ENCODE results near the gene NKPD1.

Gene NKPD1

GRCh38 chr19:45161738-45162607, 1.2 kb upstream of the NKPD1 start:
- no peak for DNase-seq (ENCODE audit: low read depth)
- H3K4me3 ChIP-seq (ENCODE audit: low read depth, low read length): no peak overlapping the region
- TF ChIP-seq, protein P1, sequence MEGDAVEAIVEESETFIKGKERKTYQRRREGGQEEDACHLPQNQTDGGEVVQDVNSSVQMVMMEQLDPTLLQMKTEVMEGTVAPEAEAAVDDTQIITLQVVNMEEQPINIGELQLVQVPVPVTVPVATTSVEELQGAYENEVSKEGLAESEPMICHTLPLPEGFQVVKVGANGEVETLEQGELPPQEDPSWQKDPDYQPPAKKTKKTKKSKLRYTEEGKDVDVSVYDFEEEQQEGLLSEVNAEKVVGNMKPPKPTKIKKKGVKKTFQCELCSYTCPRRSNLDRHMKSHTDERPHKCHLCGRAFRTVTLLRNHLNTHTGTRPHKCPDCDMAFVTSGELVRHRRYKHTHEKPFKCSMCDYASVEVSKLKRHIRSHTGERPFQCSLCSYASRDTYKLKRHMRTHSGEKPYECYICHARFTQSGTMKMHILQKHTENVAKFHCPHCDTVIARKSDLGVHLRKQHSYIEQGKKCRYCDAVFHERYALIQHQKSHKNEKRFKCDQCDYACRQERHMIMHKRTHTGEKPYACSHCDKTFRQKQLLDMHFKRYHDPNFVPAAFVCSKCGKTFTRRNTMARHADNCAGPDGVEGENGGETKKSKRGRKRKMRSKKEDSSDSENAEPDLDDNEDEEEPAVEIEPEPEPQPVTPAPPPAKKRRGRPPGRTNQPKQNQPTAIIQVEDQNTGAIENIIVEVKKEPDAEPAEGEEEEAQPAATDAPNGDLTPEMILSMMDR (IDR thresholded peaks at IDR 0.05; ENCODE audit: low read depth, low read length): peak; percentile 28
- no peak for TF ChIP-seq POLR2A (IDR thresholded peaks at IDR 0.05; ENCODE audit: extremely low read depth, insufficient read length)

GRCh38 chr19:45159971-45160324, 834 bp downstream of the NKPD1 start:
- no peak overlapping the region for H3K4me3 ChIP-seq (ENCODE audit: low read depth, low read length)

DNA sequence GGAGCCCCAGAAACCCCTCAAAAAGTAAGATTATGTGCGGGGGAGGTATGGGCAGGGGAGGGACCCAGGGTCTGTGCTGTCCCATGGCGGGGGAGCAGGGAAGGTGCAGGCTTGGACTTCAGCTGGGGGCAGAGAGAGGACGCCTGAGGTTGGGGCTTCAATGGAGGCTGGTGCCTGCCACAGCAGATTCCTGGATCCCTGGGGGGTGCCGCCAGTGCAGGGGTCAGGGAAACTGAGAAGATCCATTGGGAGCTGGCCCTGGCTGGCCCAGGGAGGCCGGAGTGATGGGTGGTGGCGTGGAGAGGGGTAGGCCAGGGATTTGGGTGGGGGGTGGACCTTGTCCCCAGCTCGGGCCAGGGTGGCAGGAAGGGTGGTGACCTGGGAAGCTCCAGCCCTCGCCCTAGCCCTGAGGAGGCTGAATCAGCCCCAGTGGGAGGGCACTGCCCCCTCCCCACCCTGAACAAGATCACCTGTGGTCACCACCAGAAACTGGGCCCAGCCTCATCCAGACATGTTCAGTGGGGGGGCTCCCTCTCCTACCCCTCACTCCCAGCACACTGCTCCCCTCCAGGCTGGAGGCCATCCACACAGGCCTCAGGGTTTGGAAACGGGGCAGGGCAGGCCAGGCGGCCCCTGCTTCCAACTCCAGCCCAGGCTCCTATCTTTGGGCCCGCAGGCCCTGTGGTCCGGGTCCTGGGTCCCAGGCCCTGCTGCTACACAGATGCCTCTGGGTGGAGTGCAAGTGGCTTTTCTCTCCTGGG, 1.4 kb downstream of the NKPD1 start:
- TF ChIP-seq, protein P1 (IDR thresholded peaks at IDR 0.05; ENCODE audit: low read depth, low read length): no peak
- TF ChIP-seq MYC (IDR thresholded peaks at IDR 0.05; ENCODE audit: low read depth, low read length) (no peak), POLR2A (IDR thresholded peaks at IDR 0.05; ENCODE audit: extremely low read depth, insufficient read length) (no peak)
- TF ChIP-seq, protein P2, sequence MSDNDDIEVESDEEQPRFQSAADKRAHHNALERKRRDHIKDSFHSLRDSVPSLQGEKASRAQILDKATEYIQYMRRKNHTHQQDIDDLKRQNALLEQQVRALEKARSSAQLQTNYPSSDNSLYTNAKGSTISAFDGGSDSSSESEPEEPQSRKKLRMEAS (IDR thresholded peaks at IDR 0.05; ENCODE audit: low read depth, low read length): no peak
- DNase-seq (ENCODE audit: low read depth): no peak
- H3K4me3 ChIP-seq (ENCODE audit: low read depth, low read length): no peak overlapping the region

More at GRCh38 chr19:45159971-45160324, 834 bp downstream of the NKPD1 start:
- TF ChIP-seq, protein P1 (IDR thresholded peaks at IDR 0.05; ENCODE audit: low read depth, low read length): no peak
- TF ChIP-seq, protein P2 (IDR thresholded peaks at IDR 0.05; ENCODE audit: low read depth, low read length): no peak
- TF ChIP-seq MYC (IDR thresholded peaks at IDR 0.05; ENCODE audit: low read depth, low read length) (no peak), POLR2A (IDR thresholded peaks at IDR 0.05; ENCODE audit: extremely low read depth, insufficient read length) (no peak)
- no peak for DNase-seq (ENCODE audit: low read depth)

- H3K4me3 ChIP-seq (ENCODE audit: low read depth, low read length): no peak overlapping the region
- DNase-seq (ENCODE audit: low read depth): no peak
- no peak for TF ChIP-seq POLR2A (IDR thresholded peaks at IDR 0.05; ENCODE audit: extremely low read depth, insufficient read length)
- no peak for TF ChIP-seq MYC (IDR thresholded peaks at IDR 0.05; ENCODE audit: low read depth, low read length)
- TF ChIP-seq, protein P1 (IDR thresholded peaks at IDR 0.05; ENCODE audit: low read depth, low read length): no peak
- TF ChIP-seq, protein P2 (IDR thresholded peaks at IDR 0.05; ENCODE audit: low read depth, low read length): no peak
These were observed 2.1 kb downstream of the NKPD1 start for GRCh38 chr19:45158503-45159209.

DNA sequence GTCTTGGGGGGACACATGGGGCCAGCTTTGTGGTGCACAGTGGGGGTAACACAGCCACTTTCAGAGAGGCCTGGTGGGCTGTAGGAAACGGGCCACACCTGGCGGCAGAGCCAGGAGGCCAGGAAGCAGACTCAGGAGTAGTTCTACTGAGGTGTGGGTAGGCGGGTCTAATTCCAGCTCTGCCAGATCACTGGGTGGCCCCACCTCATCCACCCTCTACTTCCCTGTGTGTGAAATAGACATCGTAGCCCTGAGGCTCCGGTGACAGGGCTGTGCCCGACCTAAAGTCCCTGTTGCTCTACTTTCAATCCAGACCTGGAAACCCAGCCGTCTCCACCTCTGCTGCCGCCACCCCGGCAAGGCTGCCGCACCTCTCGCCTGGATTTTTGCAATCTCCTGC, 4.0 kb downstream of the NKPD1 start:
- TF ChIP-seq, protein P1 (IDR thresholded peaks at IDR 0.05; ENCODE audit: low read depth, low read length): no peak
- TF ChIP-seq POLR2A (IDR thresholded peaks at IDR 0.05; ENCODE audit: extremely low read depth, insufficient read length) (no peak), MYC (IDR thresholded peaks at IDR 0.05; ENCODE audit: low read depth, low read length) (no peak)
- TF ChIP-seq, protein P2 (IDR thresholded peaks at IDR 0.05; ENCODE audit: low read depth, low read length): no peak
- H3K4me3 ChIP-seq (ENCODE audit: low read depth, low read length): no peak overlapping the region
- DNase-seq (ENCODE audit: low read depth): no peak

Data from NB4 (cell line).